ENCODE measurements around the gene GALNT12. TPM values are rescaled to one million over a fixed set of nuclear protein-coding genes. Genes with fewer than 3 reads are reported as not detected.
A peak's percentile ranks its signal among the peaks of the same experiment; 100 is the strongest.

The GALNT12 gene
- polyA plus RNA-seq (2013, experiment 1 of 2), result 12.4 TPM
- 15.5 TPM for polyA plus RNA-seq (2013, experiment 2 of 2)

- Histone ChIP-seq H3K36me3 (ENCODE audit: insufficient read depth, low read length) (no peaks in the 10 kb centered on the region), H3K27ac (ENCODE audit: low read depth, low read length) (no peak within 1 kb of the TSS), H3K4me3 (ENCODE audit: low read length) (peak within 1 kb of the TSS; percentile 72), H3K9ac (ENCODE audit: low read depth, low read length) (peak within 1 kb of the TSS; percentile 57), H3K9me3 (ENCODE audit: insufficient read depth, low read depth, low read length) (no peaks in the 10 kb centered on the region), H3K27me3 (ENCODE audit: insufficient read depth, low read length) (peaks cover 24% of the 10 kb centered on the region), H3K4me1 (ENCODE audit: insufficient read depth, low read length) (peaks cover 29% of the 10 kb centered on the region)
- 10% methylated on average over 51 of the region's 51 CpGs for WGBS
These were observed at the start of gene GALNT12 for GRCh38 chr9:98807070-98807813. Gene GALNT12 (plus strand): TSS chr9:98807670. CDS start chr9:98807699, 29 bp downstream.

DNA sequence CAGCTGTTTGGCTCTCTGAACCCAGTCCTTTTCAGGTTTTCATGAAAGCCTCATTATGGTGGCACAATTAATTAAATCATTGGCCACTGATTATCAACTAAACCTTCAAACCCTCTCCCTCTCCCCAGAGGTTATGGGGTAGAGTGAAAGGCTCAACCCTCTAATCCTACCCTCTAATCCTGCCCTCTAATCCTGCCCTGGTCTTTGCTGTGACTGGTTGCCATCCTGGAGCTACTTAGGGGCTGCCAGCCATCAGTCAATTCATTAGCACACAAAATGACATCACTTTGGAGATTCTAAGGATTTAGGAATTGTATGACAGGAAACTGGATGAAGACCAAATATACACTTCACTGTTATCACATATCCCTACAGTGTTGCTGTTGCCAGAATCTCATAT, 47.2 kb upstream of the GALNT12 start:
- no peak overlapping the region for H3K9ac ChIP-seq (ENCODE audit: low read depth, low read length)
- no peak overlapping the region for H3K4me3 ChIP-seq (ENCODE audit: low read length)
- H3K9me3 ChIP-seq (ENCODE audit: insufficient read depth, low read depth, low read length), result peaks cover 13% of the 10 kb centered on the region
- peaks cover 77% of the 10 kb centered on the region for H3K36me3 ChIP-seq (ENCODE audit: insufficient read depth, low read length)
- H3K27me3 ChIP-seq (ENCODE audit: insufficient read depth, low read length), result no peaks in the 10 kb centered on the region
- no peak overlapping the region for H3K27ac ChIP-seq (ENCODE audit: low read depth, low read length)
- no peaks in the 10 kb centered on the region for H3K4me1 ChIP-seq (ENCODE audit: insufficient read depth, low read length)

GRCh38 chr9:98763986-98764745, 43.3 kb upstream of the GALNT12 start:
- Histone ChIP-seq H3K27me3 (ENCODE audit: insufficient read depth, low read length) (no peaks in the 10 kb centered on the region), H3K9me3 (ENCODE audit: insufficient read depth, low read depth, low read length) (peaks cover under 1% of the 10 kb centered on the region; the same call in 1 of the 2 replicates), H3K4me3 (ENCODE audit: low read length) (no peak overlapping the region), H3K36me3 (ENCODE audit: insufficient read depth, low read length) (peaks cover 82% of the 10 kb centered on the region), H3K9ac (ENCODE audit: low read depth, low read length) (no peak overlapping the region), H3K27ac (ENCODE audit: low read depth, low read length) (no peak overlapping the region), H3K4me1 (ENCODE audit: insufficient read depth, low read length) (no peaks in the 10 kb centered on the region)
- WGBS, result 94% methylated on average over 2 of the region's 3 CpGs

- Histone ChIP-seq H3K27me3 (ENCODE audit: insufficient read depth, low read length) (no peaks in the 10 kb centered on the region), H3K36me3 (ENCODE audit: insufficient read depth, low read length) (peaks cover 82% of the 10 kb centered on the region), H3K9me3 (ENCODE audit: insufficient read depth, low read depth, low read length) (no peaks in the 10 kb centered on the region), H3K4me1 (ENCODE audit: insufficient read depth, low read length) (no peaks in the 10 kb centered on the region), H3K27ac (ENCODE audit: low read depth, low read length) (no peak overlapping the region), H3K4me3 (ENCODE audit: low read length) (no peak overlapping the region), H3K9ac (ENCODE audit: low read depth, low read length) (no peak overlapping the region)
- no CpG with 5 or more reads among the region's 1 CpG for WGBS
These were observed 42.2 kb upstream of the GALNT12 start for GRCh38 chr9:98765256-98765655.

DNA sequence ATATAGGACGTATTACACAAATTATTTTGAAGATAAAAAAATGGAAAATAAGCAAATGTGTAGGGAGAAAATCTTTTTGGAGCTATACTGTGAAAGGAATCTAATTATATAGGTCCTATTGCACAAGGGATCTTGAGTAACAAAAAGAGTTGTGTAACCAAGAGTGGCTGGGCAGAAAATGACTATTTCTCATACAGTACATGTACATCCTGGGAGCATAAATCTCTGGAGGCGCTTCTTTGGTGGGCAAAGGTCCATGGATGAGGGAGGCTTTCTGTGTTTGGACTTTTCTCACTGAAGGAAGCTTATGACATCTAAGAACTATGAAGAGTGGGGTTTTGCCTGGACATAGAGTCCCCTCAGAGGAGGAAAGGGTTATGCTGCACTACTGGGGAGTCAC, 40.9 kb upstream of the GALNT12 start:
- H3K9me3 ChIP-seq (ENCODE audit: insufficient read depth, low read depth, low read length), result no peaks in the 10 kb centered on the region
- no peak overlapping the region for H3K9ac ChIP-seq (ENCODE audit: low read depth, low read length)
- 97% methylated on average over 2 of the region's 2 CpGs for WGBS
- H3K36me3 ChIP-seq (ENCODE audit: insufficient read depth, low read length), result peaks cover 85% of the 10 kb centered on the region
- no peaks in the 10 kb centered on the region for H3K4me1 ChIP-seq (ENCODE audit: insufficient read depth, low read length)
- no peak overlapping the region for H3K4me3 ChIP-seq (ENCODE audit: low read length)
- no peaks in the 10 kb centered on the region for H3K27me3 ChIP-seq (ENCODE audit: insufficient read depth, low read length)
- H3K27ac ChIP-seq (ENCODE audit: low read depth, low read length), result no peak overlapping the region

DNA sequence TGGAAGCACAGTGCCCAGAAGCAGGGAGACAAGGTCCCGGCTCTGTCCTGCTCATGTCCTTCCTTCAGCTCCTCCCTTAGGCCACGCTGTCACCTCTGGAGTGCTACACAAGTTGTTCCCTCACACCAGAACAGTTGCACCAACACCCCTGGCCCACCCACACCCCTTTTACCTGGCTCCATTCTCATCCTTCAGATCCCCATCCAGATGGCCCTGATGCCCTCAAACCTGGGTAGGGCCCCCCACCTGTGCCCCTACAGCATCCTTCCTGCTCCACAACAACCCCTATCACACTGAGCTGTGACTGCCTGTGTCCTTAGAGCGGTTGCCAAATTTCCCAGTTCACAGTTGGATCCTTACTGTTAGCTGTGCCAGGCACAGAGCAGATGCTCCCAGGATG, 40.3 kb upstream of the GALNT12 start:
- Histone ChIP-seq H3K4me1 (ENCODE audit: insufficient read depth, low read length) (no peaks in the 10 kb centered on the region), H3K27me3 (ENCODE audit: insufficient read depth, low read length) (no peaks in the 10 kb centered on the region), H3K4me3 (ENCODE audit: low read length) (no peak overlapping the region), H3K27ac (ENCODE audit: low read depth, low read length) (no peak overlapping the region), H3K36me3 (ENCODE audit: insufficient read depth, low read length) (peaks cover 86% of the 10 kb centered on the region), H3K9ac (ENCODE audit: low read depth, low read length) (no peak overlapping the region), H3K9me3 (ENCODE audit: insufficient read depth, low read depth, low read length) (no peaks in the 10 kb centered on the region)
- 95% methylated on average over 3 of the region's 3 CpGs for WGBS

GRCh38 chr9:98767915-98768314, 39.6 kb upstream of the GALNT12 start:
- Histone ChIP-seq H3K36me3 (ENCODE audit: insufficient read depth, low read length) (peaks cover 89% of the 10 kb centered on the region), H3K4me1 (ENCODE audit: insufficient read depth, low read length) (no peaks in the 10 kb centered on the region), H3K27ac (ENCODE audit: low read depth, low read length) (no peak overlapping the region), H3K9me3 (ENCODE audit: insufficient read depth, low read depth, low read length) (no peaks in the 10 kb centered on the region), H3K9ac (ENCODE audit: low read depth, low read length) (no peak overlapping the region), H3K4me3 (ENCODE audit: low read length) (no peak overlapping the region), H3K27me3 (ENCODE audit: insufficient read depth, low read length) (no peaks in the 10 kb centered on the region)
- 92% methylated on average over 7 of the region's 7 CpGs for WGBS

GRCh38 chr9:98768344-98768743, 39.1 kb upstream of the GALNT12 start:
- no peaks in the 10 kb centered on the region for H3K4me1 ChIP-seq (ENCODE audit: insufficient read depth, low read length)
- 94% methylated on average over 9 of the region's 9 CpGs for WGBS
- no peak overlapping the region for H3K27ac ChIP-seq (ENCODE audit: low read depth, low read length)
- H3K4me3 ChIP-seq (ENCODE audit: low read length), result no peak overlapping the region
- H3K9me3 ChIP-seq (ENCODE audit: insufficient read depth, low read depth, low read length), result no peaks in the 10 kb centered on the region
- no peaks in the 10 kb centered on the region for H3K27me3 ChIP-seq (ENCODE audit: insufficient read depth, low read length)
- peaks cover 94% of the 10 kb centered on the region for H3K36me3 ChIP-seq (ENCODE audit: insufficient read depth, low read length)
- H3K9ac ChIP-seq (ENCODE audit: low read depth, low read length), result no peak overlapping the region

- 97% methylated on average over 10 of the region's 10 CpGs for WGBS
- H3K36me3 ChIP-seq (ENCODE audit: insufficient read depth, low read length), result peaks cover 86% of the 10 kb centered on the region
- no peaks in the 10 kb centered on the region for H3K4me1 ChIP-seq (ENCODE audit: insufficient read depth, low read length)
- H3K27me3 ChIP-seq (ENCODE audit: insufficient read depth, low read length), result no peaks in the 10 kb centered on the region
- H3K9me3 ChIP-seq (ENCODE audit: insufficient read depth, low read depth, low read length), result no peaks in the 10 kb centered on the region
- H3K4me3 ChIP-seq (ENCODE audit: low read length), result no peak overlapping the region
- no peak overlapping the region for H3K27ac ChIP-seq (ENCODE audit: low read depth, low read length)
- H3K9ac ChIP-seq (ENCODE audit: low read depth, low read length), result no peak overlapping the region
These were observed 36.8 kb upstream of the GALNT12 start for GRCh38 chr9:98770717-98771116.

DNA sequence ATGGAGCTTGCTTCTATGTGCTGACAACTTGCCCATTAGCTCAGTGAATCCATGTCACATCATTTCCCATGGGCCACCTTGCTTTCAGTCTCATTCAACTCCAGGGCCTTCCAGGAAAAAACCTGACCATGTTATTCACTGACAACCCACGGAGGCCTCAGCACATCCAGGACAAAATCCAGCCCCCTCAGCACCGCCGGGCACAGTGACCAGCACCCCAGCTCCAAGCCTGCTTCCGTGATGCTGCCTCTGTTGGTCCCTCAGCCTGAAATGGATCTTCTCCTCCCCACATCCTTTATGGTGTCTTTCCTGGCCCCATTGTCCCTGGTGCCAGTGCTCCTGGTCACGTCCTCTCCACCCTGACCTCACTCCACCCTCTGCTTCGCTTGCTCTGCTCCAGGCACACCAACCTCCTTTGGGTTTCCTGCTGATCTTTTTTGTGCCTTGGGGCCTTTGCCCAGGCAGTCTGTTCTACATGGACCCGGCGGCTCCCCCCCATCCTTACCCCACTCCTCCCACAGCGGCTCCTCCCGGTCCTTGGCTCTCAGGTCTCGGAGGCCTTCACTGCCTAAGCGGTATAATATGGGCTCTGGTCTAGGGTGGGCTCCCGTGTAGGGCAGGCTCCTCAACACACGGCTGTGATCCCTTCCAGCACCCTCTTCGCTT, 36.1 kb upstream of the GALNT12 start:
- no peaks in the 10 kb centered on the region for H3K9me3 ChIP-seq (ENCODE audit: insufficient read depth, low read depth, low read length)
- no peak overlapping the region for H3K27ac ChIP-seq (ENCODE audit: low read depth, low read length)
- 93% methylated on average over 15 of the region's 15 CpGs for WGBS
- H3K4me3 ChIP-seq (ENCODE audit: low read length), result no peak overlapping the region
- no peak overlapping the region for H3K9ac ChIP-seq (ENCODE audit: low read depth, low read length)
- no peaks in the 10 kb centered on the region for H3K4me1 ChIP-seq (ENCODE audit: insufficient read depth, low read length)
- H3K27me3 ChIP-seq (ENCODE audit: insufficient read depth, low read length), result no peaks in the 10 kb centered on the region
- H3K36me3 ChIP-seq (ENCODE audit: insufficient read depth, low read length), result peaks cover 80% of the 10 kb centered on the region

Measured in HUES64 (cell line).